Left lobe of liver (tissue), 2 donors: ENCODE data around the gene HES6. TPM values are rescaled to one million over a fixed set of nuclear protein-coding genes. Genes with fewer than 3 reads are reported as not detected.

ENCODE experiments used
- ATAC-seq: fragments of 200-7000 bp; cut with Tn5 transposase; one replicate; pipeline ENCODE4 v1.9.1; 2020; ENCODE audit warnings: mild to moderate bottlenecking, moderate library complexity
- DNase-seq: peaks from one replicate; pipeline ENCODE4 v3.0.0-alpha.2; 2020; ENCODE audit warnings: low spot score
- total RNA-seq: library from RNA; stranded (reverse); gene quantifications from one replicate; pipeline ENCODE4 v1.2.1, GENCODE V29; 2021
- donor health status: DM: no; HTN: no; CAD: no; lungs with moderate emphysema.
- donor health status: DM: no; HTN: yes; CAD: no.

HES6 gene
- 5.3 TPM for total RNA-seq

- peak; percentile 90 for DNase-seq
- ATAC-seq: peak; percentile 93
Observed at GRCh38 chr2:238239863-238240756, at the start of gene HES6. HES6 (minus strand) TSS chr2:238240038; CDS start chr2:238239905, 133 bp downstream.

GRCh38 chr2:238289574-238289973 is 49.7 kb upstream of the HES6 start:
- ATAC-seq (no peak), DNase-seq (no peak)

- peak; percentile 79 for ATAC-seq
- DNase-seq: peak; percentile 99
Observed at GRCh38 chr2:238288650-238289573, 49.1 kb upstream of the HES6 start.

- ATAC-seq: peak; percentile 2
- DNase-seq: peak; percentile 66
Observed at GRCh38 chr2:238287737-238288649, 48.2 kb upstream of the HES6 start, which contains the start of gene PER2. PER2 (minus strand) TSS chr2:238288610; CDS start chr2:238277936, 10,674 bp downstream.

- DNase-seq (no peak), ATAC-seq (peak; percentile 13)
Observed at GRCh38 chr2:238286987-238287736, 47.3 kb upstream of the HES6 start.

GRCh38 chr2:238286551-238286950 is 46.7 kb upstream of the HES6 start:
- DNase-seq (peak; percentile 92), ATAC-seq (peak; percentile 49)

- DNase-seq (no peak), ATAC-seq (no peak)
Observed at GRCh38 chr2:238286095-238286494, 46.3 kb upstream of the HES6 start.

- peak; percentile 42 for ATAC-seq
- DNase-seq: peak; percentile 91
Observed at GRCh38 chr2:238285653-238286082, 45.8 kb upstream of the HES6 start.

- DNase-seq: peak; percentile 76
- ATAC-seq: peak; percentile 47
Observed at GRCh38 chr2:238284802-238285515, 45.1 kb upstream of the HES6 start.

- no peak for DNase-seq
Observed at GRCh38 chr2:238282861-238283738, 43.3 kb upstream of the HES6 start.

GRCh38 chr2:238281826-238282480 is 42.1 kb upstream of the HES6 start:
- DNase-seq (no peak), ATAC-seq (no peak)

More at GRCh38 chr2:238282861-238283738, 43.3 kb upstream of the HES6 start:
- no peak for ATAC-seq

- DNase-seq (no peak), ATAC-seq (no peak)
Observed at GRCh38 chr2:238280083-238280825, 40.4 kb upstream of the HES6 start.

GRCh38 chr2:238279324-238279682 is 39.5 kb upstream of the HES6 start:
- ATAC-seq (no peak), DNase-seq (no peak)

GRCh38 chr2:238278626-238279323 is 38.9 kb upstream of the HES6 start:
- DNase-seq: no peak
- ATAC-seq: peak; percentile 25

GRCh38 chr2:238277695-238278094 is 37.9 kb upstream of the HES6 start:
- DNase-seq: no peak
- ATAC-seq: no peak
